Neural cell (in vitro differentiated cells): Measurements from ENCODE around the gene MLPH. TPM values are rescaled to one million over a fixed set of nuclear protein-coding genes. Genes with fewer than 3 reads are reported as not detected.

Experiments
- H2AFZ ChIP-seq: fragments of 200-600, 300-800 bp; sonication (generic), shearing (Covaris generic); 2 replicates; pipeline ENCODE4 v1.6.0; 2014; ENCODE audit warnings: low read depth, mild to moderate bottlenecking, antibody characterized with exemption, low read length, moderate library complexity
- H3F3A ChIP-seq: fragments of 200-600 bp; shearing (Covaris generic); 2 replicates; pipeline ENCODE4 v1.6.1; 2016; ENCODE audit warnings: mild to moderate bottlenecking, moderate library complexity, mixed read lengths, antibody characterized with exemption, low read length; ENCODE audit not compliant: insufficient read depth, poor library complexity, severe bottlenecking
- H3K27ac ChIP-seq: fragments of 200-600, 300-800 bp; sonication (generic), shearing (Covaris generic); 2 replicates; pipeline ENCODE4 v1.5.1; 2014; ENCODE audit warnings: mild to moderate bottlenecking, low read length, moderate library complexity
- H3K27me3 ChIP-seq: fragments of 300-800, 200-600 bp; sonication (generic), shearing (Covaris generic); 2 replicates; pipeline ENCODE4 v1.6.0; 2014; ENCODE audit warnings: mild to moderate bottlenecking, low read depth, low read length, moderate library complexity; ENCODE audit not compliant: insufficient read depth
- H3K36me3 ChIP-seq: fragments of 300-800, 200-600 bp; sonication (generic), shearing (Covaris generic); 2 replicates; pipeline ENCODE4 v1.5.1; 2014; ENCODE audit warnings: mild to moderate bottlenecking, antibody characterized with exemption, low read length, moderate library complexity; ENCODE audit not compliant: insufficient read depth
- H3K4me2 ChIP-seq: fragments of 300-800, 200-600 bp; sonication (generic), shearing (Covaris generic); 2 replicates; pipeline ENCODE4 v1.6.0; 2014; ENCODE audit warnings: mild to moderate bottlenecking, low read length
- H3K4me3 ChIP-seq: fragments of 300-800, 200-600 bp; sonication (generic), shearing (Covaris generic); 2 replicates; pipeline ENCODE4 v1.5.1; 2014; ENCODE audit warnings: mild to moderate bottlenecking, low read length, moderate library complexity
- H3K79me2 ChIP-seq: fragments of 200-600 bp; shearing (Covaris generic); replicated peaks from 2 replicates; pipeline ENCODE4 v1.6.0; 2014; ENCODE audit warnings: mild to moderate bottlenecking, low read length, moderate library complexity; ENCODE audit not compliant: insufficient read depth
- H3K9ac ChIP-seq: fragments of 300-800, 200-600 bp; sonication (generic), shearing (Covaris generic); 2 replicates; pipeline ENCODE4 v1.6.1; 2016; ENCODE audit warnings: mild to moderate bottlenecking, low read length, mixed read lengths
- H3K9me2 ChIP-seq: fragments of 200-600 bp; shearing (Covaris generic); 2 replicates; pipeline ENCODE4 v1.6.1; 2016; ENCODE audit warnings: mild to moderate bottlenecking, low read length, mixed read lengths; ENCODE audit not compliant: insufficient read depth
- H3K9me3 ChIP-seq: fragments of 200-600, 300-800 bp; sonication (generic), shearing (Covaris generic); 2 replicates; pipeline ENCODE4 v1.6.1; 2016; ENCODE audit warnings: mild to moderate bottlenecking, mixed run types, low read length, moderate library complexity, mixed read lengths
- H4K20me1 ChIP-seq: fragments of 200-600 bp; shearing (Covaris generic); 2 replicates; pipeline ENCODE4 v1.6.1; 2016; ENCODE audit warnings: mild to moderate bottlenecking, mixed run types; ENCODE audit not compliant: insufficient read depth
- CTCF ChIP-seq: fragments of 450-650 bp; IDR thresholded peaks from 2 replicates; pipeline ENCODE4 v1.5.1; 2014; ENCODE audit warnings: antibody characterized with exemption, mild to moderate bottlenecking, moderate library complexity; ENCODE audit not compliant: poor library complexity, severe bottlenecking
- EP300 ChIP-seq: fragments of 450-650 bp; conservative IDR thresholded peaks from 2 replicates; pipeline ENCODE4 v1.6.1; 2014; ENCODE audit warnings: antibody characterized with exemption, mild to moderate bottlenecking, moderate library complexity; ENCODE audit not compliant: poor library complexity, severe bottlenecking
- EZH2 ChIP-seq: fragments of 200-600, 300-800 bp; shearing (Covaris generic), sonication (generic); IDR thresholded peaks from 2 replicates; pipeline ENCODE4 v1.6.1; 2014; ENCODE audit warnings: antibody characterized with exemption, low read length, borderline replicate concordance, mild to moderate bottlenecking; ENCODE audit not compliant: insufficient read depth, poor library complexity, severe bottlenecking
- MXI1 ChIP-seq: fragments of 450-650 bp; conservative IDR thresholded peaks from 2 replicates; pipeline ENCODE4 v1.6.1; 2014; ENCODE audit warnings: antibody characterized with exemption, mild to moderate bottlenecking; ENCODE audit not compliant: poor library complexity, severe bottlenecking
- POLR2AphosphoS5 ChIP-seq: IDR thresholded peaks from 2 replicates; pipeline ENCODE4 v1.6.1; 2012
- RAD21 ChIP-seq: fragments of 450-650 bp; conservative IDR thresholded peaks from 2 replicates; pipeline ENCODE4 v1.6.1; 2014; ENCODE audit warnings: antibody characterized with exemption, mild to moderate bottlenecking, moderate library complexity
- SMC3 ChIP-seq: fragments of 450-650 bp; conservative IDR thresholded peaks from 2 replicates; pipeline ENCODE4 v1.6.1; 2014; ENCODE audit warnings: antibody characterized with exemption, mild to moderate bottlenecking, moderate library complexity; ENCODE audit not compliant: poor library complexity
- TAF1 ChIP-seq: IDR thresholded peaks from 2 replicates; pipeline ENCODE4 v1.6.1; 2012; ENCODE audit warnings: low read depth
- polyA plus RNA-seq: library from polyadenylated mRNA; depleted of rRNA; stranded (reverse); fragments of >200 nt; gene quantifications from 2 replicates; pipeline ENCODE4 v1.2.3, GENCODE V29; 2014
- TF ChIP-seq, protein P1 (sequence below): IDR thresholded peaks from 2 replicates; pipeline ENCODE4 v1.6.1; 2012; ENCODE audit warnings: borderline replicate concordance

The MLPH gene
- polyA plus RNA-seq, 1 donor from 2014 or later = not detected

DNA sequence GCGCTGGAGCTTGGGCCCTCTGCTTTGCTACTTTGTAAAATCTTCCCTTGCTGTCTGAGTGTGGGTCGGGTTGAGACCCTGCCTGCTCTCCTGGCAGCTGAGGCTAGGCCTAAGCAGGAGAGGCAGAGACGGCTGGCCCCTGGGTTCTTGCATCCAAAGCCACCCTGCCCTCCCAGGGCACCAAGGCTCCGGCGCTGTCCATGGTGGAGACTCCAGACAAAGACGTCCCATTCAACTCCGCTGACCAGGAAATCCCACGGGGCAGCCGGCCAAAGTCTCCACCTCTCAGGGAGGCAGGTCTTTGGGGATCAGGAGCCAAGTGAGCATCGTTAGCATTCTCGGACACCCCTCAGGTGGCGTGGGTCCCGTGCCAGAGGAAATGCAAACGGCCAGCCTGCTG lies 76.8 kb downstream of the MLPH start:
- Histone ChIP-seq H3K9me2 (no peaks in the 10 kb centered on the region), H3K27ac (no peak overlapping the region), H3K79me2 (no peaks in the 10 kb centered on the region), H3F3A (no peaks in the 10 kb centered on the region), H3K9me3 (no peaks in the 10 kb centered on the region), H2AFZ (no peak overlapping the region), H3K4me2 (no peak overlapping the region), H3K36me3 (no peaks in the 10 kb centered on the region), H3K4me3 (no peak overlapping the region), H3K9ac (no peak overlapping the region), H4K20me1 (no peaks in the 10 kb centered on the region), H3K27me3 (no peaks in the 10 kb centered on the region)
- TF ChIP-seq MXI1 (no peak), EP300 (no peak), POLR2AphosphoS5 (no peak), EZH2 (no peak), RAD21 (no peak), CTCF (no peak), TAF1 (no peak), SMC3 (no peak)
- TF ChIP-seq, protein P1, sequence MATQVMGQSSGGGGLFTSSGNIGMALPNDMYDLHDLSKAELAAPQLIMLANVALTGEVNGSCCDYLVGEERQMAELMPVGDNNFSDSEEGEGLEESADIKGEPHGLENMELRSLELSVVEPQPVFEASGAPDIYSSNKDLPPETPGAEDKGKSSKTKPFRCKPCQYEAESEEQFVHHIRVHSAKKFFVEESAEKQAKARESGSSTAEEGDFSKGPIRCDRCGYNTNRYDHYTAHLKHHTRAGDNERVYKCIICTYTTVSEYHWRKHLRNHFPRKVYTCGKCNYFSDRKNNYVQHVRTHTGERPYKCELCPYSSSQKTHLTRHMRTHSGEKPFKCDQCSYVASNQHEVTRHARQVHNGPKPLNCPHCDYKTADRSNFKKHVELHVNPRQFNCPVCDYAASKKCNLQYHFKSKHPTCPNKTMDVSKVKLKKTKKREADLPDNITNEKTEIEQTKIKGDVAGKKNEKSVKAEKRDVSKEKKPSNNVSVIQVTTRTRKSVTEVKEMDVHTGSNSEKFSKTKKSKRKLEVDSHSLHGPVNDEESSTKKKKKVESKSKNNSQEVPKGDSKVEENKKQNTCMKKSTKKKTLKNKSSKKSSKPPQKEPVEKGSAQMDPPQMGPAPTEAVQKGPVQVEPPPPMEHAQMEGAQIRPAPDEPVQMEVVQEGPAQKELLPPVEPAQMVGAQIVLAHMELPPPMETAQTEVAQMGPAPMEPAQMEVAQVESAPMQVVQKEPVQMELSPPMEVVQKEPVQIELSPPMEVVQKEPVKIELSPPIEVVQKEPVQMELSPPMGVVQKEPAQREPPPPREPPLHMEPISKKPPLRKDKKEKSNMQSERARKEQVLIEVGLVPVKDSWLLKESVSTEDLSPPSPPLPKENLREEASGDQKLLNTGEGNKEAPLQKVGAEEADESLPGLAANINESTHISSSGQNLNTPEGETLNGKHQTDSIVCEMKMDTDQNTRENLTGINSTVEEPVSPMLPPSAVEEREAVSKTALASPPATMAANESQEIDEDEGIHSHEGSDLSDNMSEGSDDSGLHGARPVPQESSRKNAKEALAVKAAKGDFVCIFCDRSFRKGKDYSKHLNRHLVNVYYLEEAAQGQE = no peak

- no peaks in the 10 kb centered on the region for H3K36me3 ChIP-seq
- H4K20me1 ChIP-seq = no peaks in the 10 kb centered on the region
- no peaks in the 10 kb centered on the region for H3K9me3 ChIP-seq
- no peaks in the 10 kb centered on the region for H3F3A ChIP-seq
- no peak overlapping the region for H3K9ac ChIP-seq
- no peaks in the 10 kb centered on the region for H3K9me2 ChIP-seq
- TF ChIP-seq EZH2 (no peak), SMC3 (no peak), RAD21 (no peak), EP300 (no peak), TAF1 (no peak), MXI1 (no peak)
- no peak overlapping the region for H3K4me2 ChIP-seq
- no peak overlapping the region for H3K4me3 ChIP-seq
- H3K27me3 ChIP-seq = no peaks in the 10 kb centered on the region
- H3K27ac ChIP-seq = no peak overlapping the region
- H3K79me2 ChIP-seq = no peaks in the 10 kb centered on the region
- H2AFZ ChIP-seq = no peak overlapping the region
Observed at GRCh38 chr2:237564526-237565131, 77.6 kb downstream of the MLPH start.
